ENCODE data around the gene PDLIM3.

DNA sequence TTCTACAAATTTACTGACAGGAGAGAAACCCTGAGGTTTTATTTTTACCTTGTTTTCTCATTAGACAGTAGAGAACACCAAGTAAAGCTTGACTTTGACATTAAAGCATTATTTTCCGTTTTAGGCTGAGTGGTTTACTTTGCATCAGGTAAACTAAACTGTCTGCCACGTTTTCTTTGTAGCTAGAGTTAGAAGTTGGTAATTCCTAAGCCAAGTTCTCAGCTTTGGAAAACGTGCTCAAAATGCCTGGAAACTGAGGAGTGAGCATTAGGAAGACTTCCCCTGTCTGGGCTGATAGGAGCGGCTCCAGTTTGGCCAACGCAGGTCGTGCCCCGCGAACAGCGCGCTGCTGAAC lies 819 bp downstream of the PDLIM3 start:
- TF ChIP-seq, protein P1, sequence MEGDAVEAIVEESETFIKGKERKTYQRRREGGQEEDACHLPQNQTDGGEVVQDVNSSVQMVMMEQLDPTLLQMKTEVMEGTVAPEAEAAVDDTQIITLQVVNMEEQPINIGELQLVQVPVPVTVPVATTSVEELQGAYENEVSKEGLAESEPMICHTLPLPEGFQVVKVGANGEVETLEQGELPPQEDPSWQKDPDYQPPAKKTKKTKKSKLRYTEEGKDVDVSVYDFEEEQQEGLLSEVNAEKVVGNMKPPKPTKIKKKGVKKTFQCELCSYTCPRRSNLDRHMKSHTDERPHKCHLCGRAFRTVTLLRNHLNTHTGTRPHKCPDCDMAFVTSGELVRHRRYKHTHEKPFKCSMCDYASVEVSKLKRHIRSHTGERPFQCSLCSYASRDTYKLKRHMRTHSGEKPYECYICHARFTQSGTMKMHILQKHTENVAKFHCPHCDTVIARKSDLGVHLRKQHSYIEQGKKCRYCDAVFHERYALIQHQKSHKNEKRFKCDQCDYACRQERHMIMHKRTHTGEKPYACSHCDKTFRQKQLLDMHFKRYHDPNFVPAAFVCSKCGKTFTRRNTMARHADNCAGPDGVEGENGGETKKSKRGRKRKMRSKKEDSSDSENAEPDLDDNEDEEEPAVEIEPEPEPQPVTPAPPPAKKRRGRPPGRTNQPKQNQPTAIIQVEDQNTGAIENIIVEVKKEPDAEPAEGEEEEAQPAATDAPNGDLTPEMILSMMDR (IDR thresholded peaks at IDR 0.05; ENCODE audit: low read length) = no peak
- no peak for TF ChIP-seq EZH2 (optimal IDR thresholded peaks at IDR 0.05; ENCODE audit: low read depth, low read length)

Data from MM.1S (cell line).